ENCODE results near the gene SNAPC2.

Gene SNAPC2, protein sequence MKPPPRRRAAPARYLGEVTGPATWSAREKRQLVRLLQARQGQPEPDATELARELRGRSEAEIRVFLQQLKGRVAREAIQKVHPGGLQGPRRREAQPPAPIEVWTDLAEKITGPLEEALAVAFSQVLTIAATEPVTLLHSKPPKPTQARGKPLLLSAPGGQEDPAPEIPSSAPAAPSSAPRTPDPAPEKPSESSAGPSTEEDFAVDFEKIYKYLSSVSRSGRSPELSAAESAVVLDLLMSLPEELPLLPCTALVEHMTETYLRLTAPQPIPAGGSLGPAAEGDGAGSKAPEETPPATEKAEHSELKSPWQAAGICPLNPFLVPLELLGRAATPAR

DNA sequence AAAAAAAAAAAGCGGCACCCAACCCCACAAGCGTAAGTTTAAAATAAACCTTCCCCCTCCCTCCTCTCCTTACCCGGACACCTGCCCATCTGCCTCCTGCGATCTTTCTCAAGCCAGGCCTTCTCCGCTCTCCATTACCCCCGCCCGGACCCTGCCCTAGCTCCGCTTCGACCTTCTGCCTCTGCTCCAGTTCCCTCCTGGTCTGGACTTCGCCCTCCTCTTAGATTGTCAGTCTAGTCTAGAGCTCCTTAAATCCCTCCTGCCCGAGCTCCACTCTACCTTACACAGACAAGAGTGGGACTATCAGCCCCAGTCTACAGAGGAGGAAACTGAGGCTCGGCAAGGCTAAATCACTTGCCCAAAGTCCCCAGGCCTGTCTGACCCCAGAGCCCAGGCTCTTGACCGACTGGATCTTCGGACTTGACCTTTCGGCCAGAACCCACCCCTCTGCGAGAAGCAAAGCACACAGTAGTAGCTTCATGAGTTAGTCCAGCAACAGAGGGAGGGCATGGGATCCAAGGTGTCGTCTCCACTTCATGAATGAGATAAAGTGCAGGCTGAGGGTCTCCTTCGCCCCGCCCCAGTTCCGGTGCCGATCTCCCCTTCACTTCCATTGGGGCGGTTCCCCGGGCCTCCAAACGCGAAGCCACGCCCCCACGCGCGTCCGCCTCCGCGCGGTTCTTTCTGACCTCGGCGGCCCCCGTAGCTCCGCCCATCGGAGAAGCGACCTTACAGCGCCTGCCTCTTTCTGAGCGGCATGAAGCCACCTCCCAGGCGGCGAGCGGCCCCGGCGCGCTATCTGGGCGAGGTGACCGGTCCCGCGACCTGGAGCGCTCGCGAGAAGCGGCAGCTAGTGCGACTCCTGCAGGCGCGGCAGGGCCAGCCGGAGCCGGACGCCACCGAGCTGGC is at the start of gene SNAPC2:
SNAPC2 (plus strand) TSS at position 729 of the 909 bp plus-strand sequence; CDS start at position 758, 29 bp downstream.
- Histone ChIP-seq H3K4me3 (ENCODE audit: low read length) (peak within 1 kb of the TSS; percentile 76), H3K79me2 (ENCODE audit: low read length) (no peaks in the 10 kb centered on the region), H3K36me3 (replicated peaks; ENCODE audit: insufficient read depth, low read length) (no peaks in the 10 kb centered on the region), H3K9me3 (replicated peaks; ENCODE audit: insufficient read depth, low read length) (no peaks in the 10 kb centered on the region), H3K4me2 (ENCODE audit: low read depth, low read length) (peak within 1 kb of the TSS; percentile 98), H4K20me1 (ENCODE audit: insufficient read depth, low read length) (0 out of 2 replicates have a peak, but pooled peaks cover 7% of the 10 kb centered on the region), H2AFZ (ENCODE audit: low read length) (peak within 1 kb of the TSS; percentile 98), H3K4me1 (ENCODE audit: low read length) (peaks cover 10% of the 10 kb centered on the region; the same call in 1 of the 2 replicates), H3K27me3 (replicated peaks; ENCODE audit: insufficient read depth, low read length) (peaks cover 30% of the 10 kb centered on the region), H3K9ac (ENCODE audit: low read length) (peak within 1 kb of the TSS; percentile 72; the same call in 1 of the 2 replicates), H3K9me2 (replicated peaks; ENCODE audit: insufficient read depth, low read length) (no peaks in the 10 kb centered on the region), H3K27ac (ENCODE audit: low read length) (peak within 1 kb of the TSS; percentile 71; the same call in 1 of the 2 replicates), H3F3A (ENCODE audit: insufficient read depth, low read length) (peaks cover 18% of the 10 kb centered on the region)
- peak; percentile 96 for DNase-seq
- TF ChIP-seq CTCF (IDR thresholded peaks at IDR 0.05; ENCODE audit: low read length) = no peak
- no peak for TF ChIP-seq EZH2phosphoT487 (IDR thresholded peaks at IDR 0.05; ENCODE audit: low read length)
- TF ChIP-seq EZH2 (optimal IDR thresholded peaks at IDR 0.05; ENCODE audit: low read depth, low read length) = no peak

DNA sequence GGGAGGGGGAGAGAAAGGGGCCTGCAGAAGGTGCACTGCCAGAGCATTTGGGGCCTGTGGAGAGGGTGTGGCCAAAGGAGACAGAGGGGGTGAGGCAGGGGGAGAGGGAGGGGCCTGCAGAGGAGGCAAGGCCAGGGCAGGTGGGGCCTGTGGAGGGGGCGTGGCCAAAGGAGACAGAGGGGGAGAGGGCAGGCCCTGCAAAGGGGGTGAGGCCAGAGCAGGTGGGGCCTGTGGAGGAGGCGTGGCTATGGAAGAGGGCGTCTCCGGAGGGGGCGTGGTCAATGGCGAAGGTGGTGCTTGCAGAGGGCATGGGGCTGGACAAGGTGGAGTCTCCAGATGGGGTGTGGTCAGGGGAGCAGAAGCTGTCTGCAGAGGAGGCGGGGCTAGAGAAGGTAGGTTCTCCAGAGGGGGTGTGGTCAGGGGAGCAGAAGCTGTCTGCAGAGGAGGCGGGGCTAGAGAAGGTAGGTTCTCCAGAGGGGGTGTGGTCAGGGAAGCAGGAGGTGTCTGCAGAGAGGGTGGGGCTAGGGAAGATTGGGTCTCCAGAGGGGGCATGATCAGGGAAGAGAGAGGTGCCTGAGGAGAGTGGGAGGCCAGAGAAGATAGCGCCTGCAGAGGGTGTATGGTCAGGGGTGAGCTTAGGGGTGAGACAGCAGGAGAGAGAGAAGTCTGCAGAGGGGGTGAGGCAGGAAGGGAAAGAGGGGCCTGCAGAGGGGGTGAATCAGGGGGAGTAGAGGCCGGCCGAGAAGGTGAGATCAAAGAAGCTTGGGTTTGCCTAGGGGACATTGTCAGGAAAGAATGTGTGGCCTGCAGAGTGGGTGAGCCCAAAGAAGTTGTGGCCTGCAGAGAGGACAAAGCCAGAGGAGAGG is 49.3 kb upstream of the SNAPC2 start:
- peak; percentile 78 for DNase-seq
- H3K9me3 ChIP-seq (replicated peaks; ENCODE audit: insufficient read depth, low read length) = no peaks in the 10 kb centered on the region

More for the DNA sequence above, 49.3 kb upstream of the SNAPC2 start:
- H3K36me3 ChIP-seq (replicated peaks; ENCODE audit: insufficient read depth, low read length) = no peaks in the 10 kb centered on the region
- no peaks in the 10 kb centered on the region for H4K20me1 ChIP-seq (ENCODE audit: insufficient read depth, low read length)
- no peak for TF ChIP-seq EZH2phosphoT487 (IDR thresholded peaks at IDR 0.05; ENCODE audit: low read length)
- TF ChIP-seq EZH2 (optimal IDR thresholded peaks at IDR 0.05; ENCODE audit: low read depth, low read length) = no peak
- TF ChIP-seq CTCF (IDR thresholded peaks at IDR 0.05; ENCODE audit: low read length) = no peak
- no peak overlapping the region for H3K4me3 ChIP-seq (ENCODE audit: low read length)
- peaks cover 11% of the 10 kb centered on the region; the same call in 1 of the 2 replicates for H3K4me1 ChIP-seq (ENCODE audit: low read length)
- no peak overlapping the region for H3K4me2 ChIP-seq (ENCODE audit: low read depth, low read length)
- no peaks in the 10 kb centered on the region for H3K79me2 ChIP-seq (ENCODE audit: low read length)
- H3K9ac ChIP-seq (ENCODE audit: low read length) = no peak overlapping the region
- no peaks in the 10 kb centered on the region for H3K9me2 ChIP-seq (replicated peaks; ENCODE audit: insufficient read depth, low read length)
- peaks cover 12% of the 10 kb centered on the region for H3F3A ChIP-seq (ENCODE audit: insufficient read depth, low read length)
- peaks cover 17% of the 10 kb centered on the region for H3K27me3 ChIP-seq (replicated peaks; ENCODE audit: insufficient read depth, low read length)
- H2AFZ ChIP-seq (ENCODE audit: low read length) = no peak overlapping the region
- H3K27ac ChIP-seq (ENCODE audit: low read length) = no peak overlapping the region
